T-helper 1 cell treated with Interleukin-12 subunit alpha and Interleukin-12 subunit beta and Interleukin-4 antibody, amounts not matched to agents 30 ng/mL and 1 ng/mL, for 36 hours (primary cell): ENCODE measurements around the gene KCNAB1. TPM values are rescaled to one million over a fixed set of nuclear protein-coding genes. Genes with fewer than 3 reads are reported as not detected.
"Not testable (repeated sequence)": the region's sequence is repeated elsewhere in the genome, so short reads cannot be mapped to it uniquely, and the experiment has no call there.

Experiments used
- intact Hi-C: fragments of 100-400 bp; cut with micrococcal nuclease; formaldehyde crosslinking; loops from one replicate; pipeline ENCODE4 v1.15.1; 2024
- total RNA-seq: library from RNA; stranded (reverse); gene quantifications from 2 replicates; pipeline ENCODE4 v1.2.3, GENCODE V29; 2022

The KCNAB1 gene
- total RNA-seq, 1 donor from 2014 or later: 0.07 TPM

GRCh38 chr3:156558389-156558788 is 438.0 kb downstream of the KCNAB1 start:
- intact Hi-C loops: no loop called here

- intact Hi-C loops: no loop called here
Observed at GRCh38 chr3:156559321-156559720, 438.9 kb downstream of the KCNAB1 start.

- intact Hi-C loops: no loop called here
Observed at GRCh38 chr3:156561533-156561932, 441.2 kb downstream of the KCNAB1 start.

GRCh38 chr3:156562486-156562885 is 442.1 kb downstream of the KCNAB1 start:
- intact Hi-C loops: not testable (repeated sequence)

GRCh38 chr3:156563900-156564682 is 443.7 kb downstream of the KCNAB1 start:
- intact Hi-C loops: no loop called here

- intact Hi-C loops: not testable (repeated sequence)
Observed at GRCh38 chr3:156569016-156569415, 448.6 kb downstream of the KCNAB1 start.

- intact Hi-C loops: not testable (repeated sequence)
Observed at GRCh38 chr3:156569881-156570280, 449.5 kb downstream of the KCNAB1 start.

GRCh38 chr3:156575641-156576040 is 455.3 kb downstream of the KCNAB1 start:
- intact Hi-C loops: no loop called here

- intact Hi-C loops: no loop called here
Observed at GRCh38 chr3:156576051-156576450, 455.7 kb downstream of the KCNAB1 start.

GRCh38 chr3:156576651-156577348 is 456.4 kb downstream of the KCNAB1 start:
- intact Hi-C loops: no loop called here

- intact Hi-C loops: no loop called here
Observed at GRCh38 chr3:156577736-156578135, 457.4 kb downstream of the KCNAB1 start.

GRCh38 chr3:156579427-156579851 is 459.1 kb downstream of the KCNAB1 start:
- intact Hi-C loops: no loop called here

GRCh38 chr3:156581033-156581432 is 460.7 kb downstream of the KCNAB1 start:
- intact Hi-C loops: no loop called here

GRCh38 chr3:156581954-156582353 is 461.6 kb downstream of the KCNAB1 start:
- intact Hi-C loops: no loop called here

- intact Hi-C loops: no loop called here
Observed at GRCh38 chr3:156582532-156583183, 462.3 kb downstream of the KCNAB1 start.

GRCh38 chr3:156583469-156583868 is 463.1 kb downstream of the KCNAB1 start:
- intact Hi-C loops: no loop called here

GRCh38 chr3:156586905-156587759 is 466.8 kb downstream of the KCNAB1 start:
- intact Hi-C loops: no loop called here

- intact Hi-C loops: no loop called here
Observed at GRCh38 chr3:156587760-156588069, 467.3 kb downstream of the KCNAB1 start.
